ENCODE data around the gene ITGA11.

Gene ITGA11

DNA sequence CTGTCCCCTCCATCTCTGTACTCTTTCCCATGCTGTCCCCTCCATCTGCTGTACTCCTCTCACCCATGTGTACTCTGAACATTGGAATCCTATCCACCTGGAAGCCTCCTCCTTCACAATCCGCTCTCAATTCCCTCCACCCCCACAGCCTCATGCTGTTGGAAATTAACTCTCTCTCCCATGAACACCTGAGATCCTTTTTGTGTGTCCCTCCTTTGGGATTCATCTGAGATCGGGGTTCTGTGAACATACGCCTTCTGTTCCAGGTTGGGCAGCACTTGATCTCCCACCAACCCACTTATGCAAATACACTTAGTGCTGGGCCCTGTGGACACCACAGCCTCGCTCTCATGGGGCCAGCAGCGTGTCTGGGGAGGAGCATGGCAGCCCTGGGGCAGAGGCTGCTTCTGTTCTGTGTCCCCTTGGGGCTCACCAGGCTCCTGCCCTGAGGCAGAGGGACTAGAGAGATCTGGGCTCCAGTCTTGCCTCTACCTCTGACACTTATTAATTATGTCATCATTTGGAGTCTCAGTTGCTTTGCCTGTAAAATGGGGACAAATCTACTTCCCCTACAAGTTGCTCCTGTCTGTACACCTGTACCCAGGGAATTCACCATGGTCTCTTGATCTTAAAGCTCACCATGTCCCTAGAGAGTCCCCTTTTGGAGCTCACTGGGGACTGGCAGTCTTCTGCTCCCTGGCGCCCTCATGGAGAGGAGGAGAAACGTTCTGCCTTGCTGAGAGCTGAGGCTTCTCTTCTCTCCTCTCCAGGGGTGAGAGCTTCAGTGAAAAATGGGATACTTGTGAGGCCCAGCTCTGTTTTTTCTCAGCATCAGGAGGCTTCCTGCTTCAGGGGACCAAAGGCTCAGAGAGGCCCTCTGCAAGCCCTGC is 42.7 kb downstream of the ITGA11 start:
- DNase-seq (ENCODE audit: low read depth), result no peak

DNA sequence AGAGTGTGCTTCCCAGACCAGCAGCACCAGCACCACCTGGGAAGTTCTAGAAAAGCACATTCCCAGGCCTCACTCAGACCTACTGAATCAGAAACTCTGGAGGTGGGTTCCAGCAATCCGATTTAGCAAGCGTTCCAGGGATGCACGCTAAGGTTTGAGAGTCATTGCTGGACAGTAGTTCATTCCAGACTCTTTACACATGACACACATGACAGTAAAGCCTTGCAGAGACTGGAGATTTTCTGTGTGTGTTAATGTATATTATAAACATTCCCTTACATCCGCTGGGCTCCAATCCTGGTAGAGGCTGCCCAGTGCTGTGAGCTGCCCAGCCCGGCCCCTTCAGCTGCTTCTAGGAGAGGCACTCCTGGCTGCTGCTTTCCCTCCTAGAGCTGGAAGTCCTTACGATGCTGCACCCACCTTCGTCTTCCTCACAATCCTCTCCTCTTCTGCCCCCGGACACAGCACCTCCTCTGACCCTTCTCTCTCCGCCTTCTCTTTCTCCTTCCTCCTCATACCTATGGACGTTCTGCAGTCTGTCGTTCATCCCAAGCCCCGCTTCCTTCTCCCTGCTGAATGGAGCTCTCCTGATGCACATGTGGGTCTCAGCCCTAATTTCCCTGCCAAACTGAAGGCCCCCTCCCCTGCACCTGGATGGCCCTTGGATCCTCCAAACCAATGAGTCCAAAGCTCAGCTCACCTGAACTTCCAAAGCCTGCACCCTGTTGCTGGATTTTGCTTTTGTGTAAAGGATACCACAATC is 44.4 kb downstream of the ITGA11 start:
- no peak for DNase-seq (ENCODE audit: low read depth)

DNA sequence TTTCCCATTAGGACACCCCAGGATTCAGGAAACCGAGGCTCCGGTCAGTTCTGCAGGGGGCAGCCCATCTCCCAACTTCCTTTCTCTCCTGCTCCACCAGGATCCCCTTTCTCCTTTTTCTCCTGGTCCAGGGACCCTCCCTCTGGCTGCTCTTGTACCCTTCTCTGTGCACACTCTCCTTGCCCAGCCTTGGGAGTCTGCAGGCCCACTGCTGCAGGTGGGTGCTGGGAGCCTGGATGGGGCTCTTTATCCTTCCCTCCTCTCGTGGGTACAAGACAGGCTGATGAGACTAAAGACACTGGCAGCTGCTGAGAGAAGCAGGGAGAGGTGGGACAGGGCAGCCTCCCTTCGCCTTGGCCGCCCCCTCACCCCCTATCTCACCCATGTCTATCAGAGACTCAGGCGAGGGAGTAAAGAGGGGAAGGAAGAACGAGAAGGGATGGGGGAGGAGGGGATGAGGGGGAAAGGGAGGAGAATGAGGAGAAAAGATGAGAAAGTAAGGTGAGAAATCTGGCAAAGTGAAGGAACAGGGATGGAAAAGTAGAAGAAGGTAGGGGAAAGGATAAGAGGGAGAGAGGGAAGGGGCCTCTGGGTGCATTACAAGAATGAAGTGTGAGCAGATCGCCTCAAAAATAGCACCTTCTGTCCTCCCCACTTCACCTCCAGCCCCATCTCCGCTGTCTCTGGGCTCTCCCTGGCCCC is 45.2 kb downstream of the ITGA11 start:
- DNase-seq (ENCODE audit: low read depth), result no peak

DNA sequence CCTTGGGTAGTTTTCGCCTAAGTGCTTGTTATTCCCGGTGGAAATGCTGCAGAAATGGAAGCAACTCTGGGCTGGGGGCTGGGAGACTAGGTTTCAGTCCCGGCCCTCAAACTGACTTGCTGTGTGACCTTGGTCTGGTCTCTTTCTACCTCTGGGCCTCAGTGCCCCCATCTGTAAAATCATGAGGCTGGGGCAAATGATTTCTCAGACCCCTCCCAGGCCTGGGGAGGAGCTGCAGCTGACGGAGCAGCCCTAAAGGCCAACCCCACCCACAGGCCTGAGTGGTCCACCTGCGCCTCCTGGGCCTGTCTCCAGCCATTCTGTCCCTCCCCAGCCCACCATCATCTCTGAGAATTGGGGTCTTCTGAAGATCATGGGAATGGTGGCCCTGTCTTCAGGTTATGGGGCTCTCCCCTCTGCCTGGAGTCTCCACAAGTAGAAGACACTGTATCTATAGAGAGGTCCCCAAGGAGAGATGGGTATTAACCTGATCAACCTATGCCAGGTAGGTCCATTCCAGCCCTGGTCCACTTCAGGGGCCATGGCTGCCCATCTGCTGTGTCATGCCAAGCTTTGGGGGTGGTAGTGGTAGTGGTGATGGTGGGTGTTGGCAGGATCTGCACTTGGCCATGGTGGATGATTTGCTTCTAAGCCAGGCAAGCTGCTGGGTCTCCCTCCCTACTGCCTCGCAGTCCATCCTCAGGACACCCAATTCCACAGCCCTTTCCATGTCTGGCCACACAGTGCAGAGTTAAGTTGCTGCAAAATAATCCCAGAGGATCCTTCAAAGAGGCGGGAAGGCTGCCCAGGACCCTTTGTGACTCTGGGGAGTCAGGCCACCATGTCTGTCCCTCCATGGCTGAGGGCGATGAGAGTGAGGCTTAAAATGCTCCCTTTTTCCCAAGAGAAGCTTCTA is 46.0 kb downstream of the ITGA11 start:
- no peak for DNase-seq (ENCODE audit: low read depth)

DNA sequence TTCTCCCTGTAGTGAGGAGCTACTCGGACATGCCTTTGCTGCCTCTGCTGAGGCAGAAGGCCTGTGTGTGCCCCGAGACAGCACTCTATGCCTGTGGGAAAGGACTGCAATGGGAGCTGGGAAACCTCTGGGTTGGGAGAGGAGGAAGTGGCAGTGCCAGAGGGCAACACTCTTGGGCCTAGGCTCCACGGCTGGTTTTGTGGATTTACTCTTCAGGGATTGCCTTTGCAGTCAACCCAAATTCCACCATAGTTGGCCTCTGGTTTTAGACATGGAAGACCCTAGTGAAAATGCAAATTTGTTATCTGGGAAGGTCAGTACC is 46.8 kb downstream of the ITGA11 start:
- no peak for DNase-seq (ENCODE audit: low read depth)

DNA sequence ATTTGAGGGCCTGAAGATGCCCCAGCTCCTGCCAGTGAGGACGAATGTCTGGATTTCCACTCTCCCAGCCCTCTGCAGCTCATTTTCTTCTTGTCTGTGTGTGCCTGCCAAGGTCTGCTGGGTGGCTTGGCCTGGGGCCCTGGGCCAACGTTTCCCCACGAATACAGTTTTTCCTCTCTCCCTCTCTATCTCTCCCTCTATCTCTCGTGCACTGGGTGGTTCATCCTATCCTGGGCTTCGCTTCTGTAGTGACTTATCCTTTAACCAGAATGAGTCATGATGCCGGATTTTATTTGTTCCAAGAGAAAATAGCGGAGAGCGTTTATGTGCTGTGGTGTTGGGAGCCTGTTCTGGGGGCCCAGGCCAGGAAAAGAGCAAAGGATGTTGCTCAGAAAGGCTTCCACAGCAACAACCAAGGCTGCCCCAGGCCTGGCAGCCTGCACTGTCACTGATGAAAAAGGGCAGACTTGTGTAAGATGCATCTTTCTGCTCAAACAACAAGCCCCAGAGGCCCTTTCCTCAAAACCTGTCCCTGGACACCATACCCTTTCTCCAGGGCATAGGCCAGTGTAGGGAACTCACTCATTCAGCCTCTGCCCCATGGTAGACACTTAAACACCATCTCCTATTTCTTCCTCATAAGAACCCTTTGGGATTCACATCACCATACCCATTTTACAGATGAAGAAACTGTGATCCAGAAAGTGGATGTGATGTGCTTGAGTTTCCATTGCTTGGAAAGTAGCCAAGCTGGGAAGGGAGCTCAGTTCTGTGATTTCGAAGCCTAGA is 47.3 kb downstream of the ITGA11 start:
- peak; percentile 63 for DNase-seq (ENCODE audit: low read depth)

DNA sequence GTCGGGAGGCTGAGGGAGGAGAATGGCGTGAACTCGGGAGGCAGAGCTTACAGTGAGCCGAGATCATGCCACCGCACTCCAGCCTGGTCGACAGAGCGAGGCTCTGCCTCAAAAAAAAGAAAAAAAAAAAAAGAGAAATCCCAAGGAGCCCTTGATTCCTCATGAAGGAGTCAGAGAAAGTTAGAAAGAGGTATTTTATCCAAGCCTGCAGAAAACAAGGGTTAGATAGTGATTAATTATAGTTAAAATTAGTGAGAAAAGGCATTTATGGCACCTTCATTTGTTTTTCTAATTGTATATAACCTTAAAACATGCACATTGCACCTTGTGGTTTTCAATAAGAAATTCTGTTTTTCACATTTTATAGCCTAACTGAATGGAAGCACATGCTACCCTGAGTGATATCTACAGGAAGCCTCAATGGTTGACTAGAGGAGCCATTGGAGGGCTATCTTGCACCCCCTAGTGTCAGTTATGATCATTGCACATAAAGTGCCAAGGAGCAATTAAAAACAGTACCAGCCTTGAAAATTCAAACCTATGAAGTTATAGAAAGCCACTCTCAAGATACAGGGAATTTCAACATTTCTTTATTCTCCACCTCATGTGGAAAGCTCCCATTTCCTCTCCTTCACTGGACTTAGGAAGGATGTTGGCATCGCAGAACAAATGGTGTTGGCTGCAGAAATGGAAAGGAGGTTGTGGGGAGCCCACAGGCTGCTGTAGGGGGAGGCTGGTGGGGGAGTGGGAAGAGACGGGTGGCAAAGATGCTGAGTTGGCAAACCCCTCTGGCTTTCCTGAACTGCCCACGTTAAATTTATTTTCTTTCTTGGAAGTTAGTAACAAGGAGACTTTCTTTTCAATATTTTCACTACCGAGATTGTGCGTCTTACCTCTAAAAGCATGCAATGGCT is 48.5 kb downstream of the ITGA11 start:
- DNase-seq (ENCODE audit: low read depth), result no peak

DNA sequence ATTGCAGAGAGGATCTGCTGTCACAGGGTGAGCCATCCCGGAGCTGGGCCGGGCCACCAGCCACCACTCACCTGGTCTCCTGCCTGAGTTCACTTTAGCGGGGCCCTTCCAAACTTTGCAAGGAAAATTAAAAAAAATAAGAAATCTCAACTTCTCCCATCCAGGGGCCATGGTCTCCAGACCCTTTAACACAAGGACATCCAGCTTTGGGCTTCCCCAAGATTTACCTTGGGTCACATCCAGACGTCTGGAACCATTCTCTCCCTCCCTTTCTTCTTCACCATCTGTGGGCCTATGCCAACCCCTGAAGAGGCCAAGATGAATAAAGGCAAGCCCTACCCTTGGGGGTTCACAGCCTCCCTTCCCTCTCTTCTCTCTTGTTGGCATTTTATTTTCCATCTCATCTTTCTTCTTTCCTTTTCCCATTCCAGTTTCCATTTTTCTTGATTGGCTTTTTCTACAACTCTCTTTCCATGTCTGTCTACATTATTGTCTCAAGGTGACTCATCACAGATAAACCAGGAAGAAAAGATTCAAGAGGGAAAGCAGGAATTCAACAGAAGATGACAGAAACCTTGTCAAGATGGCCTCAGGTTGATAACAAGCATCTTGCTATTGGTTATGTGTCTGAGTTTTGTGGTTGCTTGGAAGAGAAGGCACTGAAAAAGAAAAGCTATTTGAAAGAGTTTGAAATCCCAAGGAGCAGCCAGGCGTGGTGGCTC is 49.5 kb downstream of the ITGA11 start:
- DNase-seq (ENCODE audit: low read depth), result no peak

DNA sequence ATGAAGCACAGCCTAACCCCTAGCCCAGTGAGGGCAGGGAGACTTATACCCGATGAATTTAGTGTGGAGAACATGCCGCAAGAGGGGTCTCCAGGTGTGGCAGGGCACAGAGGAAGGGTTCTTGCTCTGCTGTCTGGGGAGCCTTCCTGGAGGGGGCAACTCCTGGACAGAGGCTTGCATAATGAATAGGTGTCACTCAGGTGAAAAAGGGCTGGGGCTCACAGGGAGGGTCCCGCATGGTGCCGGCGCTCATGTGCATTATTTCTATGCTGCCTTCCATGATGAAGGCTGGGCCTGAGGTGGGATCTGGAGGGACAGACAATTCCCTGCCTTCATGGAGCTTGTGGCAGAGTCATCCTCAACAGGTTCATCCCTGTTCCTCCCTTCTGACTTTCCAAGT is 51.5 kb downstream of the ITGA11 start:
- no peak for DNase-seq (ENCODE audit: low read depth)

DNA sequence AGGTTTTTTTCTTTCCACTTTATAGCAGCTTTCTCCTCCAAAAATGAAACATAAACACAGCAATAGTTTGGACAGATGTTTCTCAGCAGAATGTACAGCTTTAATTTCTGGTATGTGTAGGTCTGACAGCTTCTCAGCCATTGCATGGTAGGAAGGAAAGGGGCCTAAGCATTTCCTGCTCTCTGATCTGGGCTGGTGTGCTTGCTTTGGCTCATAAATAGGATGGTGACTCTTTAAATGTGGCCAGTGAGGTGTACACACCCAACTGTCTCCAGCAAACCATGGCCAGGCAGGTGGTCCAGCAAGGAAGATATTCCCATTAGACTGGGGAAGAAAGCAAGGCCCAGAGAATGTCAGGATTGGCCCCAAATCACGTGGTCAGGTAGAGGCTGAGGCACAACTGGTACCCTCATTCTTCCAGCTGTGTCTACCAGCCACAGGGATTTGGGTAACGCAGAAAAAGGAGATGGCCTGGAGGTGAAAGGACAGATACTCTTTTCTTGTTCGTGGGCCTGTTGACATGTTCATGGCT is 52.1 kb downstream of the ITGA11 start:
- DNase-seq (ENCODE audit: low read depth), result no peak

DNA sequence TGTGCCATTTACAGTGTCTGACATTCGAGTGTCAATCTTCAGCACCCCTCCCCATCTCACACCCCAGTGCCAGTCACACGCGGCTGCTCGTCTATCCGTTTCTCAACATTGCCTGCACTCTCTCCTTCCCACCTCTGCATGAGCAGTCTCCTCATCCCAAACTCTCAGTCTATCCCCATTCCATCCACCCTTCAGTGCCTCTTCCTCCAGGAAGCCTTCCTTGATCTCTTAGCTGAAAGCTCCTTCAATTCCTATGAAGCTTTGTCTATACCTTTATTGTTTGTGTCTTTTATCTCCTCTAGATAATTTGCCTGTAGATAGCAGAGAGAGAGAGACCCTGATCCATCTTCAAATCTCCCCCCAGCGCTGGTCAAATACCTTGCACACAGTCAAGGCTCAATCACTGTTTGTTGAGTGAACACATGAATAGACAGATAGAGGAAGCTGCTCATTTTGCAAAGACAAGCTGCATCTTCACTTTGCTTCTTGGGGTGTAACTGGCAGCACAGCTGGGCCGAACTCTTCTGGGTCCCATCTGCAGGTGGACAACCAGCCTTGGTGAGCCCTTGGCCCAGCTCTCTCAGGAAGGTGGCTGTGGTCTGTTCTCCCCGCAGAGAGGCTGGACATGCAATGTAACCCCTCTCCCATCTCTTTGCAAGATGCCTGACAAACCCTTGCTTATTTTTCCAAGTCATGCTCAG is 52.8 kb downstream of the ITGA11 start:
- DNase-seq (ENCODE audit: low read depth), result no peak

DNA sequence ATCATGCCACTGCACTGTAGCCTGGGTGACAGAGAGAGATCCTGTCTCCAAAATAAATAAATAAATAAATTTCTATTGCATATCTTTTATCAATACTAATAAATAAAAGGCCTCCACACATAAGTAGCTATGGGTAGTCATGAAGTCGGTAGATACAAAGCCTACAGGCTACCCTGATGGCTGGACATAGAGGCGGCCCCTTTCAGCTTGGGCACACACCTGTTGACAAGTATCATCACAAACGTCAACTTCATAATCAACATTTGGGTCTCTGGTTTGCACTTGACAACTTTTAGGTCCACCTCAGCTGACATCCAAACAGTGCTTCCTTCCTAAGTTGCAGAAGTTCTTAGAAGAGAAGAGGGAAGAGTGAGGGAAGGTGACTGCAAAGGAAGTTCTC is 53.4 kb downstream of the ITGA11 start:
- no peak for DNase-seq (ENCODE audit: low read depth)

DNA sequence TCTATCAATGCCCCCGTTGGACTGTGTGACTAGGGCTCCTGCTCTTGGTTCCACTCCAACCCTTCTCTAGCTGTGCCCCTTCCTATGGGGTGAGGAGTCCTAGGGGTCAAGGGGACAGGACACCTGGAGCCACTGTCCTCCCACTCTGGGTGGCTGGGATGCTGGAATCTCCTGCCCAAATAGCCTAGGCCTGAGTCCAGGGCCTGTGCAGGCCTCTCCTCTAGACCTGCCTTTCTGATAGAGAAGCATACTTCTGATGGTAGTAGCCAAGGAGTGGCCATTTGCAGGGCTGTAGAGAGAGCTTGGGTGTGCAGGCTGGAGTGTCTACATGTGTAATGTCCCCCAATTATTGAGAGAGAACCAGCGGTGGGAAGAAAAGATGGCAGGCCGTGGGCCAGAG is 54.2 kb downstream of the ITGA11 start:
- no peak for DNase-seq (ENCODE audit: low read depth)

DNA sequence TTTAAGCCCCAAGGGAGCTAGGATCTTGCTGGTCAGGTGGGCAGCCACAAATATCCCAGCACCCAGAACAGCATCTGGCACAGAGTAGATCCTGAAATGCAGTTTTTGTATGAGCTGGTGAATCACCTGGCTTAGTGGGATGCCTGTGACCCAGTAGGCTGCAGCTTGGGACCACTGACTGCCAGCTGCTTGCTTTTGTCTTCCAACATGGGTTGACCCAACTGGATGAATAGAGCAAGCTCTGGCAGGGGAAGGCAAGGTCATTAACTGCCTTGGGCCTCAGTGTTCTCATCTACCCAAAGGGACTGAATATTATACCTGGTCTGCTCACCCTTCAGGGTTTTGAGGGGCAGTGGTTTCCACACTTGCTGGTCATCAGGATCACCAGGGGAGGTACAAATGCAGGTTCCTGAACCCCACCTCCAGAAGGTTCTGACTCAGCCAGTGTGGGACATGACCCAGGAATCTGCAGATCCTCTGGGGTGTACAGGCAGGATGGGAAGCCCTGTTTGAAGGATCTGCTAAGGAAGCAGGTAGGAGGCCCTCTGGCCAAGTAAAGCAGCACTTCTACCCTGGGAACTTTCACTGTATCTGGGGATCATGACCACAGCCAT is 55.4 kb downstream of the ITGA11 start:
- DNase-seq (ENCODE audit: low read depth), result no peak

DNA sequence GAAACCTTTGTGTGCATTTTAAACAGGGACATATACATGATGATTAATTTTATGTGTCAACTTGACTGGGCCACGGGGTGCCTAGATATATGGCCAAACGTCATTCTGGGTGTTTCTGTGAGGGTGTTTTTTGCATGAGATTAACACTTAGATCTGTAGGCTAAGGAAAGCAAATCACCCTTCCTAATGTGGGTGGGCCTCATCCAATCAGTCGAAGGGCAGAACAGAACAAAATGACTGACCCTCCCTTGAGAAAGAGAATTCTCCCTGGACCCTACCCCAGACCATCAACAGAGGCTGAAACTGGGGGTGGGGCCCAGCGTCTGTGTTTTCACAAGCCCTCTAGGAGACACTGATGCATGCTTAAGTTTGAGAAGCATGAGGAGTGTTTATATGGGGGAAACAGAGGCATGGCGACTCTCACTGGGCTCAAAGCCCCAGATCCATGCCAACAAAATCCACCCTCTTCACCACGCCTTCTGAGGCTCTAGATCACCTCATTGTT is 56.2 kb downstream of the ITGA11 start:
- DNase-seq (ENCODE audit: low read depth), result no peak

DNA sequence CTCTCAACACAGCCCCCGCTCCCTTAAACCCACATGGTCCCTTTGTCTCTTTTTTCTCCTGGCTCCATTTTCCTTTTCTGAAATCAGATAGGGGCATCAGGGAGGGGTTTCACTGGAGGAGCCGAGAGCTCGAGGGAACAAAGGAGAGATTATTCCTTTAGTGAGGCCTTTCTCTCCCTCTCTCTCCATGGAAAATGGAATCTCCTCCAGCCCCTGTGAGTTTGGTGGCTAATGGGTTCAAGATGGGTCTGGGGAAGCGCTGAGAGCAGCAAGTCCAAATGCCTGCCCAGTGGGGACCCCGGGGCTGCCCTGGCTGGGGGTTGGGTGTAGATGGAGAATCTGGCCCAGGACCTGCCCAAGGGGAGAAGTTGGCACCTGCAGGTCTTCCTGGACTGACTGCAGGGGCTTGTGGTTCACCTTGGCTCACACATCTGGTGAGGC is 56.8 kb downstream of the ITGA11 start:
- no peak for DNase-seq (ENCODE audit: low read depth)

DNA sequence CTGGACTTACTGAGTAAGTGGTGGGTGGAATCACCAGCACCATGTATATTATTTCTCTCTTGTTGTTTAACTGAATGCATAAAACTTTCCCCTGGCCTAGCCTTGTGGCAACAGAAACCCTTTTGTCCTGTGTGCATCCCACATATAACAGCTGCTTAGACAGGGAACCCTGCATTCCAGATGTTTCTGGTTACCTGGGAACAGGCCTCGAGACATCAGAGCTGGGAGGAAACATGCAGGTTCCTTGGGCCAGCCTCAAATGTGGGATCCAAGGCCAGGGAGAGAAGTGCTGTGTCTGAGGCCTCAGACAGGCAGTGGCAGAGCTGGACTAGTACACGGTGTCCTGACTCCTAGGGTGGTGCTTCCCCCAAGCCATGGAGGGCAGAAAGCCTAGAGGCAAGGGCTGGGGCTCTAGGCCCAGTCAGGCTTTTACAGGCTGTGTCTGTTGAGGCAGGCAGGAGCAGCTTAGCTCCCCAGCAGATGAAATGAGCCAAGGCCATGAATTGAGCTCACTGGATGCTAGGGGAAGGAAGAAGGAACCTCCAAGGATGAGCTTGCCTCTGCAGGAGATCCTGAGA is 57.7 kb downstream of the ITGA11 start:
- DNase-seq (ENCODE audit: low read depth), result no peak

Measured in non-pigmented ciliary epithelial cell (primary cell).